NCI-H748 (cell line): Measurements from ENCODE around the gene ANG.

Experiments used
- DNase-seq: peaks from one replicate; lab custom pipeline; 2025; ENCODE audit not compliant: unreplicated experiment; lab: John Stamatoyannopoulos, UW

ANG gene

DNA sequence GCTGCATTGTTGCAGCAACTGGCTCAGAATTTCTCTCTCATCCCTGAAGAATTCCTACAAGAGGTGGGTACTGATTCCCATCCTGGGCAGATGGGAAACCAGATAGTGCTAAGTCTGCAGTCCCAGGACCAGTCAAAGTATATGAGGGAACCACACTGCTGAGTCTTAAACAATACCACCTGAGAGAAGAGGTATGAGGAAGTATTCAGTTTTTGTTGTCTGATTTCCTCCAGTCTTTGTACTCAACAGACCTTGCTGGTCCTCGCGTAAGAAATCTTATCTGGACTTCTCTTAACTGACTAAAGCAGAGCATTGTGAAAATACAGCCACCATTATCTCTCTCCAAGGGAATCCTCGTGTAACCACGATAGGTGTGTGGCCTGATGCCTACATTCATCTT, 53.6 kb downstream of the ANG start:
- DNase-seq: no peak

DNA sequence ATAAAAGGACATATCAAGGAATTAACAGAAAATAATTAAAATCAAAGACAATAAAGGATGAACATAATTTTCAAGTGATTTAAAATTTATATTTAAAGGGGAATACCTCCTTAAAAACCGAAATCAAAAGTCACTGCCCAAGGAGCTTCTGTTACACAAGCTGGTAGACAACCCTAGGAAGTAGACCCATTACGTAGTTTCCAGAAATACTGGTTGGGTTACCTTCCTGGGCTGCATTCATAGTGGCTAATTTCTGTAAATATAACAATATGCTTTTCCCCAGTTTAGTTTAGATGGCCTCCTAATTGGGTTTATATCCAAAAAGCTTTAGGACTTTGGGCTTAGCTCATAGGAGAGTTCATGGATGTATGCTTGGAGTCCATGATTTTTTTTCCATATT, 55.0 kb downstream of the ANG start:
- DNase-seq: no peak
